Measurements from ENCODE around the gene DYNLT2. TPM values are rescaled to one million over a fixed set of nuclear protein-coding genes. Genes with fewer than 3 reads are reported as not detected.

The DYNLT2 gene
- total RNA-seq, 1 experiment from 2014 or later = 1.7 TPM

DNA sequence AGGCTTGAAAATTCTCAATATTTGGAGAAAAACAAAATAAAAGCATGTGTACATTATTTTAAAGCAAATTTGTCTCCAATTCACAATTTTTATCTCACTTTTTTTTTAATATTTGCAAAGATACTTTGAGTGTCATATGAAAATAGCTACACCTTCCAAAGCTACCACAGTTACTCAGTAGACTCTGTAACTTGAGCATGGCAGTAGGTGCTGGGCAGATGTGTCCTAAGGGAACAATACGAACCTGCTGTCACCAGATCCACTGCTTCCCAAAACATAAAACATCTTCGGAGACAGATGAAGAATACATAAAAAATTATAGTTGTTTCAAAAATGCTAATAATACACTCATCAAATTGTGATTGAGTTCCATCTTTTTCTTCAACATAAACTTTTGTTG, 60.1 kb downstream of the DYNLT2 start (continued):
- TF ChIP-seq, protein P1, sequence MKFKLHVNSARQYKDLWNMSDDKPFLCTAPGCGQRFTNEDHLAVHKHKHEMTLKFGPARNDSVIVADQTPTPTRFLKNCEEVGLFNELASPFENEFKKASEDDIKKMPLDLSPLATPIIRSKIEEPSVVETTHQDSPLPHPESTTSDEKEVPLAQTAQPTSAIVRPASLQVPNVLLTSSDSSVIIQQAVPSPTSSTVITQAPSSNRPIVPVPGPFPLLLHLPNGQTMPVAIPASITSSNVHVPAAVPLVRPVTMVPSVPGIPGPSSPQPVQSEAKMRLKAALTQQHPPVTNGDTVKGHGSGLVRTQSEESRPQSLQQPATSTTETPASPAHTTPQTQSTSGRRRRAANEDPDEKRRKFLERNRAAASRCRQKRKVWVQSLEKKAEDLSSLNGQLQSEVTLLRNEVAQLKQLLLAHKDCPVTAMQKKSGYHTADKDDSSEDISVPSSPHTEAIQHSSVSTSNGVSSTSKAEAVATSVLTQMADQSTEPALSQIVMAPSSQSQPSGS (CRISPR knock-in tag; IDR thresholded peaks at IDR 0.05; ENCODE audit: borderline replicate concordance, low read depth) = no peak
- TF ChIP-seq ESRRA (CRISPR knock-in tag; IDR thresholded peaks at IDR 0.05; ENCODE audit: borderline replicate concordance) = no peak
- TF ChIP-seq CREM (CRISPR knock-in tag; IDR thresholded peaks at IDR 0.05) = no peak
- TF ChIP-seq NFE2L1 (CRISPR knock-in tag; IDR thresholded peaks at IDR 0.05) = no peak
- no peak for TF ChIP-seq ZNF263 (CRISPR knock-in tag; IDR thresholded peaks at IDR 0.05; ENCODE audit: low read depth)

Other genes with a start within 250 kb of the DYNLT2 start
- 83.4 to 126 TPM (median 90.6 TPM) in 3 replicates for gene WDR27, start 49.5 kb downstream of the DYNLT2 start, total RNA-seq (2021)
- gene C6orf120, start 49.4 kb downstream of the DYNLT2 start, total RNA-seq (2021) = 34.5 to 37.8 TPM (median 37.0 TPM) in 3 replicates
- gene PHF10, start 27.1 kb downstream of the DYNLT2 start, total RNA-seq (2021) = 39.3 to 45.4 TPM (median 44.2 TPM) in 3 replicates
- 15.8 to 17.7 TPM (median 17.2 TPM) in 3 replicates for gene ERMARD, start 50 bp upstream of the DYNLT2 start, total RNA-seq (2021)